GM15510 (cell line): Measurements from ENCODE around the gene CDK10.

Experiments
- POLR2A ChIP-seq: IDR thresholded peaks from 3 replicates; pipeline ENCODE4 v1.6.1; 2011; ENCODE audit warnings: borderline replicate concordance; ENCODE audit not compliant: insufficient read length; ENCODE audit errors: extremely low read depth

CDK10 gene

GRCh38 chr16:89689142-89689541 lies 2.7 kb downstream of the CDK10 start:
- TF ChIP-seq POLR2A = no peak

GRCh38 chr16:89690392-89690901 lies 4.0 kb downstream of the CDK10 start:
- TF ChIP-seq POLR2A = no peak

- no peak for TF ChIP-seq POLR2A
Measured at GRCh38 chr16:89691231-89691985, 4.9 kb downstream of the CDK10 start.

GRCh38 chr16:89691986-89692569 lies 5.6 kb downstream of the CDK10 start:
- no peak for TF ChIP-seq POLR2A

- no peak for TF ChIP-seq POLR2A
Measured at GRCh38 chr16:89693289-89693731, 6.8 kb downstream of the CDK10 start.

- no peak for TF ChIP-seq POLR2A
Measured at GRCh38 chr16:89693931-89694783, 7.7 kb downstream of the CDK10 start.

GRCh38 chr16:89695086-89695874 lies 8.8 kb downstream of the CDK10 start:
- no peak for TF ChIP-seq POLR2A

GRCh38 chr16:89695875-89696669 lies 9.6 kb downstream of the CDK10 start:
- no peak for TF ChIP-seq POLR2A

- TF ChIP-seq POLR2A = no peak
Measured at GRCh38 chr16:89696670-89697128, 10.2 kb downstream of the CDK10 start.

GRCh38 chr16:89697161-89697615 lies 10.7 kb downstream of the CDK10 start:
- no peak for TF ChIP-seq POLR2A

- no peak for TF ChIP-seq POLR2A
Measured at GRCh38 chr16:89697616-89698331, 11.3 kb downstream of the CDK10 start.

GRCh38 chr16:89700100-89700648 lies 13.7 kb downstream of the CDK10 start:
- peak; percentile 31 for TF ChIP-seq POLR2A
